HG02763 (cell line): ENCODE data around the gene ZMIZ2.
"Not testable (repeated sequence)": the region's sequence is repeated elsewhere in the genome, so short reads cannot be mapped to it uniquely, and the experiment has no call there.

Source experiments
- ATAC-seq: cut with Tn5 transposase; IDR thresholded peaks from one replicate; pipeline ENCODE4 v1.9.1; 2021; ENCODE audit warnings: mild to moderate bottlenecking, moderate library complexity; ENCODE audit not compliant: unreplicated experiment

The ZMIZ2 gene

DNA sequence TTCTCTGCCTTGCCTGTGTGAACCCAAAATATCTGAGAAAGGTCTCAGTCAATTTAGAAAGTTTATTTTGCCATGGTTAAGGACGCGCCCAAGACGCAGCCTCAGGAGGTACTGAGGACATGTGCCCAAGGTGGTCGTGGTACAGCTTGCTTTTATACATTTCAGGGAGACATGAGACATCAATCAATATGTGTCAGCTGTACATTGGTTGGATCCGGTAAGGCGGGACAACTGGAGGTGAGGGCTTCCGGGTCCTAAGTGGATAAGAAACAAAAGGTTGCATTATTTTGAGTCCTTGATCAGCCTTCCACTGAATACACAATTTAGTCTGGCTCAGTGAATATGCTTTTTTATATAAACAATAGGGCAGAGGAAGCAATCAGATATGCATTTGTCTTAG, 22.4 kb upstream of the ZMIZ2 start:
- not testable (repeated sequence) for ATAC-seq

DNA sequence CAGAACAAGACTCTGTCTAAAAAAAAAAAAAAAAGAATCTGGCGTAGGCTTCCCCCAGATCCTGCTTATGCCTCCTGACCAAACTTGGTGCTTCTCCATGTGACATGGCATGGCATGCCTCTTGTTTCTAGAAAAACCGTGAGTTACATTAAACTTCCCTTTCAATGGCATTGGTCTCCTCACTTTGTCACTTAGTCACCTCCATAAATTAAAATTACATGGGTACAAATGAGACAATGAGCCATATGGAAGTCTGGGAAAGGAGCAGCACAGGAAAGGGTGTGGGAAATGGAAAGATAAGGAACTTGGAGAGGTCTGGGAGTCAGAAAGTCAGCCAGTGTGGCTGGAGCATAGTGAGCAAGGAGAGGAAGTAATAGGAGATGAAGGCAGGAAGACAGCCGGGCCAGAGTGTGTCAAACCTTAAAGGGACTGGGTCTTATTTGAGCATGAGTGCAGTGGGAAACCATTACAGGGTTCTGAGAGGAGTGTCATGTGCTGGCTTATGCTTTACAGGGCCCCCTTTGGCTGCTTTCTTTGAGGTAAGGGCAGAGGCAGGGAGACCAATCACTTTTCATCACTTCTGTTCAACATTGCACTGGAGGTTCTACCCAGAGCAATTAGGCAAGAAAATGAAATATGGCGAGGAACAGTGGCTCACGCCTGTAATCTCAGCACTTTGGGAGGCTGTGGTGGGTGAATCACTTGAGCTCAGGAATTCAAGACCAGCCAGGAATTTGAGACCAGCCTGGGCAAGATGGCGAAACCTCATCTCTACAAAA, 21.3 kb upstream of the ZMIZ2 start:
- ATAC-seq = no peak

DNA sequence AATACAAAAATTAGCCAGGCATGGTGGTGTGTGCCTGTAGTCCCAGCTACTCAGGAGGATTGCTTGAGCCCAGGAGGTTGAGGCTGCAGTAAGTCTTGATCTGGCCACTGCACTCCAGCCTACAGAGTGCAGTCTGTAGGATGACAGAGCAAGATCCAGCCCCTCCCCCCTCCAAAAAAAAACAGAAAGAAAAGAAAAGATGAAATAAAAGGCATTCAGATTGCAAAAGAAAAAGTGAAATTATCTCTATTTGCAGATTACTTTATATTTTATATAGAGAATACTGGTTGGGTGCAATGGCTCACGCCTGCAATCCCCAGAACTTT, 20.7 kb upstream of the ZMIZ2 start:
- ATAC-seq = no peak

DNA sequence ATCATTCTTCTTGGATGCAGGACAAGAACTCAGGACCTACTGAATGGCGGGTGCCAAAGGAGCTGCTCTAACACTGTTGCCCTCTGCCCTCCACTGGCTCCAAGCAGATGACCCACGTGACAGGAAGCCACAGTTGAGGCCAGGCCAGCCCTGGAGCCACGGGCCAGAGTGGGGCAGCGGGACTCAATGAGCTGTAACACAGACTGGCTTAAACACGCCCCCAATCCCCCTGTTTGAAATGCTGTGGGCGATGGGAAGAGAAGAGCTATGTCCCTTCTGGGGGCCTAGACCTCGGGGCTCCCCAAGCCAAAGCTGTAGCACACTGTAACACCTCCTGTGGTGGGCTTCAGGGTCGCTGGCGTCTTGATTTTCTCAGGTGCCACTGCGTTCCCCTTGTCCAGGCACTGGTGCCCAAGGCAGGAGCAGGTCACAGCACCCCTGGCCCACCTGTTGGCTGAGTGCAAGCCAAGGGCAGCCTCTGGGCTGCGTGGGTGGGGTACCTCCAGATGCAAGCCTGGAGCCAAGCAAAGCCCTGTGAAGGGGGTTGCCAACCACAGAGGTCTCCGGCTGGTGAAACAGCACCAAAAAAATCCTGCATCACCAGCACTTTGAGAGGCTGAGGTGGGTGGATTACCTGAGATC, 18.6 kb upstream of the ZMIZ2 start:
- ATAC-seq = no peak

DNA sequence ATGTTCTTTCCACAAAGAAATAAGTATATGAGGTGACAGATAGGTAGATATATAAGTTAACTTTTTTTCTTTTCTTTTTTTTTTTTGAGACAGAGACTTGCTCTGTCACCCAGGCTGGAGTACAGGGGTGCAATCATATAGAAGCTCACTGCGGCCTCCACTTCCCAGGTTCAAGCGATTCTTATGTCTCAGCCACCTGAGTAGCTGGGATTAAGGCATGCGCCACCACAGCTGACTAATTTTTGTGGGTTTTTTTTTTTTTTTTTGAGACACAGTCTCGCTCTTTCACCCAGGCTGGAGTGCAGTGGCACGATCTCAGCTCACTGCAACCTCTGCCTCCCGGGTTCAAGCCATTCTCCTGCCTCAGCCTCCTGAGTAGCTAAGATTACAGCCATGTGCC, 15.7 kb upstream of the ZMIZ2 start:
- ATAC-seq = not testable (repeated sequence)

DNA sequence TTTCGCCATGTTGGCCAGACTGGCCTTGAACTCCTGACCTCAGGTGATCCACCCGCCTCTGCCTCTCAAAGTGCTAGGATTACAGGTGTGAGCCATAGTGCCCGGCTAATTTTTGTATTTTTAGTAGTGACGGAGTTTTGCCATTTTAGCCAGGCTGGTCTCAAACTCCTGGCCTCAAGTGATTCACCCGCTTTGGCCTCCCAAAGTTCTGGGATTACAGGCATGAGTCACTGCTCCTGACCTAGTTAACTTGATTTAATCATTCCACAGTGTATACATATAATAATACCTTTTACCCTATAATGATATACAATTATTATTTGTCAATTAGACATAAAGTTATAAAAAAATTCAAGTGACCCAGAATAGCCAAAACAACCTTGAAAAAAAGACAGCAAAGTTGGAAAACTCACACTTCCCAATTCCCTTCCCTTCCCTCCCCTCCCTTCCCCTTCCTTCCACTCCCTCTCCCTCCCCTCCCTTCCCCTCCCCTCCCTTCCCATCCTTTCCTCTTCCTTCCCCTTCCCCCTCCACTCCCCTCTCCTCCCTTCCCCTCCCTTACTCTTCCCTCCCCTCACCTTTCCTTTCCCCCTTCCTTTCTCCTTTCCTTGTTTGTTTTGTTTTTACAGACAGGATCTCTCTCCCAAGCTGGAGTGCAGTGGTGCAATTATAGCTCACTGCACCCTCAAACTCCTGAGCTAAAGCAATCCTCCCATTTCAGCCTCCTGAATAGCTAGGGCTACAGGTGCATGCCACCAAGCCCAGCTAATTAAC, 14.8 kb upstream of the ZMIZ2 start:
- no peak for ATAC-seq

DNA sequence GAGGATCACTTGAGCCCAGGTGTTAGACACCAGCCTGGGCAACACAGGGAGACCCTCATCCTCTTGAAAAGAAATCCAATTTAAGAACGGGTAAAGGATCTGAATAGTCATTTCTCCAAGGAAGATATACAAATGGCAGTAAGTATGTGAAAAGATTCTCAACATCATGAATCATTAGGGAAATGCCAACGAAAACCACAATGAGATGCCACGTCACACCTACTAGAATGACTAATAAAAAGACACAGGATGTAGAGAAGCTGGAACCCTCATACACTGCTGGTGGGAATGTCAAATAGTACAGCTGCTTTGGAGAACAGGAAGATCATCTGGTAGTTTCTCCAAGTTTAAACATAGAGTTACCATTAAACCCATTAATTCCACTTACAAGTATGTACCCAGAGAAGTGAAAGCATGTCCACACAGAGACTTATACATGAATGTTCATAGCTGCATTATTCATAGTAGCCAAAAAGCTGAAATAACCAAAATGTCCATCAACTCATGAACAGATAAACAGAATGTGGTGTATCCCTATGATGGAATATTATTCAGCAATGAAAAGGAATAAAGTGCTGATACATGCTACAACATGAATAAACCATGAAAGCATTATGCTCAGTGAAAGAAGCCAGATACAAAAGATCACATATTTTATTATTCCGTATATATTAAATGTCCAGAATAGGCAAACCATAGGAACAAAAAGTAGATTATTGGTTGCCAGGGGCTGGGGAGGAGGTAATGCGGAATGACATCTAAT, 13.1 kb upstream of the ZMIZ2 start:
- no peak for ATAC-seq

DNA sequence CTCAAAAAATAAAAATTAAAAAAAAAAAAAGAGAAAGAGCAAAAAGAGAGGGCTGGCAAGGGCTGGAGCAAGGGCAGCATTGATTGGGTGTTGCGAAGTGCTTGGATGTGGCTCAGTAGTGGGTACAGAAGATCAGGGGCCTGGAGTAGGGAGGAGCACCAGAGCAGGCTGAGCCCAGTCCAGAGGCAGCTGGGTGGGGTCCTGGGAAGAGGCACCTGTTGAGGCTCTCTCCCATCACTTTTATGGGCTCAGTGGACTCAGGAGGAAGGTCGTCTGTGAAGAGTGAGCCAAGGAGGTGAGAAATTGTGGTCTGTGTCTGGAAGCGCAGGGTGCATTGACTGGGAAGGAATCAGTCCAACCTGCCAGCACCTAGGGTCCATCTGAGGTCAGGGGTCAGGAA, 11.8 kb upstream of the ZMIZ2 start:
- ATAC-seq = no peak

DNA sequence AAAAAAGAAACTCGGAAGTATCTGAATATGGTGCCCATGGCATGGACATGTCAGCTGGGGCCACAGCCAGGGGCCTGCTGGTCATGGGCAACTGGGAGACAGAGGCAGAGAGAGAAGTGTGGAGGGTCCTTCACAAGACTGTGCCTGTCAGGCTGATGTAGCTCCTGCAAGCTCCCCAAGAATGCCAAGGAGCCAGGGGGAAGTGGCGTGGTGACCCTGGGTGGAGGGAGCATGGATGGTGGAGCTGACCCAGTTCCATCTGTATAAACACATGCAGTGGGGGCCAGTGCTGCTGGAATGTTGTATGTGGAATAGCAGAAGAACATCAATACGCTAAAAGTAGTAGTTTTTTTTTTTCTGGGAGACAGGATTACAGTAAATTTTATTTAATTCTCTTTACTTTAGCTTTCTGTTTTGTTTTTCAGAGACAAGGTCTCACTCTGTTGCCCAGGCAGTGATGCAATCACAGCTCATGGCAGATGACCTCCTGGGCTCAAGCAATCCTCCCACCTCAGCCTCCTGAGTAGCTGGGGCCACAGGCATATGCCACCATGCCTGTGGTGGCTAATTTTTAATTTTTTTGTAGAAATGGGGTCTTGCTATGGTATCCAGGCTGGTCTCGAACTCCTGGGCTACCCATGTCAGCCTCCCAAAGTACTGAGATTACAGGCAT, 10.5 kb upstream of the ZMIZ2 start:
- ATAC-seq = no peak

DNA sequence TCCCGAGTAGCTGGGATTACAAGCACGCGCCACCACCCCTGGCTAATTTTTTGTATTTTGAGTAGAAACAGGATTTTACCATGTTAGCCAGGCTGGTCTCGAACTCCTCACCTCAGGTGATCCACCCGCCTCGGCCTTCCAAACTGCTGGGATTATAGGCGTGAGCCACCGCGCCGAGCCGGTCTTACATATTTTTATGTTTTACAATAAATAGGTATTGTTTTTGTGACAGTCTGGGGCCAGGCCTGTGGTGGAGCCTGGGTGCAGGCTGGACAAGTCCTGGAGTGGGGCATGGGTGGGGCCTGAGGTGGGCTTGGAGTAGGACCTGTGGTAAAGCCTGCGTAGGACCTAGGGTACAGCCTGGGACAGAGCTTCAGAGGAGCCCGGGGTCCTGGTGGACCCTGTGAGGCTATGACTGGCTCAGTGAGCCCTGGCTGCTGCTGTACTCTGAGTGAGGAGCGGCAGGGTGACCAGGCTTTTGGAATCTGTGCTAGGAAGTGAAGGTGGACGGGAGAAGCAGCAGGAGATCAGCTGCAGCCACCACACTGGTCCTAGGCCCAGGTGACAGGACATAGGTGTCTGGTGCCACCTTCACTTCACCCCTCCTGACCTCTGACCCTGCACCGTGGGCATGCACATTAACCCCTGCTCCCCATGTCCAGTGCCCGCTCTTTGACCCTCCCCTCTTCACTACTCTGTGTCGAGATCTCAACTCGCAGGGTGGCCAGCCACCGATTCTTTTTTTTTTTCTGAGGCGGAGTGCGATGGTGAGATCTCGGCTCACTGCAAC, 9.6 kb upstream of the ZMIZ2 start:
- ATAC-seq = no peak

DNA sequence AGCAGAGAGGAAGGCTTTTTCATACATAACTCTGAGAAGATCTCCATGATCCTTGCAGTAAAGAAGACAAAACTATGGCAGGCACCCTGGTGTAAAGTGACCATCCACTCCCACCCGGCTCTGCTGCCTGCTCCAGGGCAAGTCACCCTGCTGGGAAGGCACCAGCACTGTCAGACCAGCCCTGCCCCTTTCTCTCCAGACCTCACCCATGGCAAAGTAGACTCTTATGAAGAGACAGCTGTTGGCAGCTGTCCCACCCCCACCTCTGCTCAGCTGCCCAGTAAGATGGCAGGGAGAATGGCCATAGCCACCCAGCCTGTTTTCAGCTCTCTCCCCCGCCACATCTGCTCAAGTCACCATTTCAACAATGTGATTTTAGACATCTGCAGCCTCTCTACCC, 8.6 kb upstream of the ZMIZ2 start:
- no peak for ATAC-seq

DNA sequence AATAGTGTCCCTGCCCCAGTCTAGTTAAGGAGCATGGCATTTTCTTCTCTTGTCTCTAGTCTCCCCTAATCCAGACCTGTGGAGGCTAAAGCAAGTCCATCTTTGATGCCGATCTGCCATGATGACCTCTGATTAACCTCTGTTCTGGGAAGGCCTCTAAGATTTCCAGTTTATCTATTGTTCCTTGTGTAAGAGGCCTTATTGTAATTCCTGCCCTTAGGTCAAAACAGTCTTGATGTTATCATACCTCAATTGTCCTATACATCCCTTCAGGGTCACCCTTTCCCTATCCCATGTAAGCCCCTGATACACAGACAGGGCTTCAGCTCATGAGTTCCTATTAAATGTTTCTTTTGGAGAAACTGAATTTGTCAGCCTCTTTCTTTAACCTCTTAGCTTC, 4.9 kb upstream of the ZMIZ2 start:
- ATAC-seq = no peak

DNA sequence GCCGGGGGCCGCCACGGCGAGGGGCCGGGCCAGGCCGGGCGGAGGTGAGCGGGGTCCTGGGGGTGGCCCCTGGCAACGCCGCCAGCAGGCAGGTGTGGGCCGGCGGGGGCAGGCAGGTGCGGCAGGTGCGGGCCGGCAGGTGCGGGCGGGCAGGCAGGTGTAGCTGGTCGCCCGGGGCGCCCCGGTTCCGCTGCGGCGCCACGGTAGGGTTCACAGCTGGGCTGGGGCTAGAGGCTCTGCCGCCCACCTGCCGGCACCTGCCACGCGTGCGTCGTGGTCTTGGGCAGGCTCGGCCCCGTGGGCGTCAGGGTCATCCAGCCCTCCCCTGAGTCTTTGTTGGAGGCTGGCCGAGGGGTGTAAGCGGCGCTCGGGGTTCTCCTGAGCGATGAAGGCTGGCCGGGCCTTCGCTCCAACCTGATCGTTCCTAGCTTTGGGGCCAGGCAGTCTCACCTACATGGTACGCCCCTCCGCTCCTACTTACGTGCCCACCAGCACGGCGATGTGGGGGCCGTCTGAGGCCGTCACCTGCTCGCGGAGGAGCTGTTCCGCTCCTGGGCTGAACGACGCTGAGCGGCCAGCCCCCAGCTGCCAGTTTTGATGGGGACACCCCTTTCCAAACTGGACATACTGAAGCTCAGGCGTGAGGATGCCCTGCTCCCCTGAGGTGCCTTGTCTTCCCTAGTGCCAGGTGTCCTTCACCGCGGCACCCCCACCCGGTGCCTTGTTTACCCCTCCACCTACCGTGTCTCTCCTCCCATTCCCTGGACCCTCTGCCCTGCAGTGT, 493 bp downstream of the ZMIZ2 start:
- ATAC-seq = peak; percentile 24

DNA sequence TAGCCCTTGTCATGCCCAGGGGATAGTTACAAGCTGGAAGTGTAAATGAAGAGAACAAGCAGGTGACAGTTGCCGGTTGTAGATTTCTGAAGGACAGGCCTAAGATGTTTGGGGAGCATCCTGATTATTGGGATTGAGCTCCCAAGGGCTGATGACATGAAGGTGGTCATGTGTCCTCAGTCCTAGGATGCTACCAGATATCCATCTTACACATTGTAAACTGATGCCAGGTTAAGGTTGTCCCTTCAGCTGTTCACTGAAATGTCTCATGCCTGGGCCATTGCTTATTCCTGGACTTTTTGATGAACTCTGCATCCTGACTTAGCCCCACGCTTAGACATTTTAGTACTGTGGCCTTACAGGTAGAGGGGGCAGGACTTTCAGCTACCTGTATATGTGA, 1.3 kb downstream of the ZMIZ2 start:
- no peak for ATAC-seq

DNA sequence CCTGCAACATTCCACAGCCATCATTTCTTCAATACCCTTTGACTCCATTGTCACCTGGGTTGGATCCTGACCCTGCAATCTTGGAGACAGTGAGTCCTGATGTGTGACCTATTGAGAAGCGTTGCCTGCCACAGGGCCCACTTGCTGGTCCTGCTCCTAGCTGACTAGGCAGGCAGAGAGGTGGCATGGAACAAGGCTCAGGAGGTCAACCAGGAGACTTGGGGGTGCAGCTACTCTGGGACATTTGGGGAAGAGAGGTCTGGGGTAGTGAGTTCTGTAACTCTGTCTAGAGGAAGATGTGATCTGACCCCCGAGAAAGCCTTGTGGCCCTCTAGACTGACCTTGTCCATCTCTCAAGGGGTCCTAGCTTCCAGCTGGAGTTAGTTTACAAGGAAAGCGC, 1.8 kb downstream of the ZMIZ2 start:
- no peak for ATAC-seq

DNA sequence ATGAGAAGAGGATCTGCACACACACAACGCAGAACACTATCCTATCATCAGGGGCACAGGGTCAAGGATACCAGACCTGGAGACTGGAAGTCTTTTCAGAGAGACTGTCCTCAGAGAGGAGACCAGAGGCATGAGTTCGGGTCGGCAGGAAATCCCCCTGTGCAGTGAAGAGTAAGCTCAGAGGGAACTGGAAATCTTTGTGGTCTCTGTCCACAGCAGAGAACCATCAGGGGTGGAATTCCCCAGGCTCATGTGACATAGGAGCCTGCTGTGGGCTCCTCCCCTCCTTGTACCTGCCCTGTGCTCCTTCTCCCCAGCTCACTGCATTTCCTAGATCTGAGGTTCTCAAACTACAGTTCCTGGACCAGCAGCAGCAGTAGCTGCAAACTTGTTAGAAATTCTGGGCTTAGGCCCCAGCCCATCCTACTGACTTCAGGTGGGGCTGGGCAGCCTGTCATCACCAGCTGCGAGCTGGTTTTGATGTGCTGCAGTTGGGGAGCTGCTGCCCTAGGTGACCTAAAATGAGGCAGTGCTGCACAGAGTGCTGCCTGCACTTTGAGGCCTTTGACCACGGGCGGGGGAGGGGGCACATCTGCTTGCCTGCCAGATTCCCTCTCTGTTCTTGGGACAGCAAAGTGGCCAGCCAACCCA, 2.4 kb downstream of the ZMIZ2 start:
- ATAC-seq = peak; percentile 55

DNA sequence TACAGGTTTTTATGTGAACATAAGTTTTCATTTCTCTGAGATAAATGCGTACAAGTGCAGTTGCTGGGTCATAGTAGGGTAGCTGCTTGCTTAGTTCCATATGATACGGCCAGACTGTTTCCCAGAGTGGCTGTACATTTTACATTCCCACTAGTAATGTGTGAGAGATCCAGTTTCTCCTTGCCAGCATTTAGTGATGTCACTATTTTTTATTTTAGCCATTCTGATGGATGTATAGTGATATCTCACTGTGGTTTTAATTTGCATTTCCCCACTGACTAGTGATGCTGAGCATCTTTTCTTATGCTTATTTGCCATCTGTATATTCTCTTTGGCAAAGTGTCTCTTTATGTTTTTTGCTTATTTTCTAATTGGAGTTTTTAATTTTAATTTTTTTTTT, 4.2 kb downstream of the ZMIZ2 start:
- ATAC-seq = no peak

DNA sequence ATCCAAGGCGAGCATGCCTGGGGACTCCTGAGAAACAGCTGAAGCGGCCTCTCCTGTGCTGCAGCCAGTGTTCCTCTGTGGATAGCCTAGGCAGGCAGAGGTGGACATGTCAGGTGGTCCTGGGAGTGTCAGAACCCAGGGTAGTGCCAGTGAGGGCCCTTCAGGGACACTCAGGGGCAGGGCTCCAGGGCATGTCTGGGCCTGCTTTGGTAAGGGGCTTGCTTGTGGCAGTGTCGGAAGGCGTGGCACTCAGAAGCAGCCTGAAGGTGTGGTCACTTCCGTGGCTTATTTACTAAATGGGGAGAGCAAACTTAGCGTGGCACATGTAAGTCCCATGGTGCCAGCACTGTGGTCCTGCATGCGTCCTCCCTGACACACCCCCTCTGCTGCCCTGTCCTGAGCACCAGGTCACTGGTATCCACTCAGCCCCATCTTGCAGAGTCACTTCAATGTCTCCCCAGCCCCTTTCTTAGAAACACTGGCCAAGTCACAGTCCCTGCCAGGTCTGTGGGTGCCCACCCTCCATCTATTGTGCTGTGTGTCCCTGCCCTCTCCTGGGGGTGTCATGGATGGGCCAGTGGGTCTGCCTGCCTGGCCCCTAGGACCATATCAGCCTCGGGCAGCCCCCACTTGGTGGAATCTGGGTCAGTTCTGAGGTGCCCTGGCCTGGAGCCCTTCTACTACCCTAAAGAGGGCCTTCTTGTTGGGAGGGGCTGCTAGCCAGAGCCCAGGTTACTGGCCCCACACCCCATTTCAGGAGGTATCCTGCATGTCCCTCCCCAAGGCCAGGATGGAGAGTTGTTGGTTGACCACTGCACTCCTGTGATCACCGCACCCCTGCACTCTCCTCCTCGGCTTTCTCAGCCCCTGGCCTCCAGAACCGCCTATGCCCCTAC, 6.4 kb downstream of the ZMIZ2 start:
- ATAC-seq = no peak
